ENCODE measurements around the gene MAP3K20. TPM values are rescaled to one million over a fixed set of nuclear protein-coding genes. Genes with fewer than 3 reads are reported as not detected.

MAP3K20 gene
- total and polyA plus RNA-seq, 2 donors (not counting 1 experiment from before 2014, with no cell fraction given): 105 to 138 TPM

DNA sequence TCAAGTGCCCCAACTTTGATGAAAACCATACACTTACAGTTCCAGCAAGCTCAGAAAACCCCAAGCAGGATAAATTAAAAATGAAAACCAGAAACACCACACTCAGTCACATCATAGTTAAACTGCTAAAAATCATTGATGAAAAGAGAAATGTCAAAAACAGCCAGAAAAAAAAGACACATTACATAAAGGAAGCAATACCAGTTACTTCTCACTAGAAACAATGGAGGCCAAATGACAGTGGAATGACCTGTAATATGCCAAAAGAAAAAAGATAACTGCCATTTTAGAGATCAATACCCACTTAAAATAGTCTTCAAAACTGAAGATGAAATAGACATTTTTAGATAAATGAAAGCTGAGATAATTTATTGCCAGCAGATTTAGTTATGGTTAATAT lies 66.0 kb downstream of the MAP3K20 start:
- H3K27ac ChIP-seq (ENCODE audit: insufficient read depth, low read length): no peak overlapping the region
- H3K4me2 ChIP-seq (ENCODE audit: extremely low read depth, insufficient read depth, low read length): no peak overlapping the region
- no peak overlapping the region for H3K9ac ChIP-seq (ENCODE audit: insufficient read depth, low read length)
- no peak overlapping the region for H2AFZ ChIP-seq (ENCODE audit: low read length)
- H3K4me1 ChIP-seq (ENCODE audit: control insufficient read depth, extremely low read depth, insufficient read depth, low read length): peaks cover 4% of the 10 kb centered on the region
- peaks cover 2% of the 10 kb centered on the region for H3K79me2 ChIP-seq (ENCODE audit: control insufficient read depth, insufficient read depth, low read length)
- H4K20me1 ChIP-seq (ENCODE audit: control insufficient read depth, extremely low read depth, insufficient read depth, low read length): no peaks in the 10 kb centered on the region
- H3K27me3 ChIP-seq (ENCODE audit: control insufficient read depth, insufficient read depth, low read length): no peaks in the 10 kb centered on the region
- no peaks in the 10 kb centered on the region for H3K9me3 ChIP-seq (ENCODE audit: control insufficient read depth, insufficient read depth, low read depth, low read length)
- no peak overlapping the region for H3K4me3 ChIP-seq (replicated peaks in 1 of 4; ENCODE audit: control extremely low read depth in 1 of 4, insufficient read depth in 1 of 4, low read depth in 3 of 4, low read length in 4 of 4)
- TF ChIP-seq EZH2 (IDR thresholded peaks at IDR 0.05; ENCODE audit: low read length, missing control alignments): no peak
- TF ChIP-seq, protein P1, sequence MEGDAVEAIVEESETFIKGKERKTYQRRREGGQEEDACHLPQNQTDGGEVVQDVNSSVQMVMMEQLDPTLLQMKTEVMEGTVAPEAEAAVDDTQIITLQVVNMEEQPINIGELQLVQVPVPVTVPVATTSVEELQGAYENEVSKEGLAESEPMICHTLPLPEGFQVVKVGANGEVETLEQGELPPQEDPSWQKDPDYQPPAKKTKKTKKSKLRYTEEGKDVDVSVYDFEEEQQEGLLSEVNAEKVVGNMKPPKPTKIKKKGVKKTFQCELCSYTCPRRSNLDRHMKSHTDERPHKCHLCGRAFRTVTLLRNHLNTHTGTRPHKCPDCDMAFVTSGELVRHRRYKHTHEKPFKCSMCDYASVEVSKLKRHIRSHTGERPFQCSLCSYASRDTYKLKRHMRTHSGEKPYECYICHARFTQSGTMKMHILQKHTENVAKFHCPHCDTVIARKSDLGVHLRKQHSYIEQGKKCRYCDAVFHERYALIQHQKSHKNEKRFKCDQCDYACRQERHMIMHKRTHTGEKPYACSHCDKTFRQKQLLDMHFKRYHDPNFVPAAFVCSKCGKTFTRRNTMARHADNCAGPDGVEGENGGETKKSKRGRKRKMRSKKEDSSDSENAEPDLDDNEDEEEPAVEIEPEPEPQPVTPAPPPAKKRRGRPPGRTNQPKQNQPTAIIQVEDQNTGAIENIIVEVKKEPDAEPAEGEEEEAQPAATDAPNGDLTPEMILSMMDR (conservative IDR thresholded peaks at IDR 0.05 in 1 of 2, IDR thresholded peaks at IDR 0.05 in 1 of 2; ENCODE audit: low read depth in 1 of 2, low read length in 2 of 2): no peak
- no peaks in the 10 kb centered on the region for H3K36me3 ChIP-seq (ENCODE audit: control insufficient read depth, insufficient read depth, low read length)
- no peak for DNase-seq (ENCODE audit: low read depth in 2 of 2)

DNA sequence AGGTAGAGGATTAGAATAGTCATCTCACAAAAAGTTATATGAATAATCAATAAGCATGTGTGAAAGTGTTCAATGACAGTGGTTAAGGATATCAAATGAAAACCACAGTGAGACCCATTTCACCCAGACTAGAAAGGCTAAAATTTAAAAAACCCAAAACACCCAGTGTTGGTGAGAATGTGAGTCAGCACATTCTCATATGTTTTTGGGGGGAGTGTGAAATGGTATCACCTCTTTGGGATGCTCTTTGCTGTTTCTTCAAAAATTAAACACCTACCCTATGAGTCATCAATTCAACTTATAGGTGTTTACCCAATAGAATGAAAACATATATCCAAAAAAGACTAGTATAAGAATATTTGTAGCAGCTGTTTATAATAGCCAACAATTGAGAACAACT lies 69.8 kb downstream of the MAP3K20 start:
- H3K9ac ChIP-seq (ENCODE audit: insufficient read depth, low read length): no peak overlapping the region
- no peak for TF ChIP-seq EZH2 (IDR thresholded peaks at IDR 0.05; ENCODE audit: low read length, missing control alignments)
- DNase-seq (ENCODE audit: low read depth in 2 of 2): no peak
- H2AFZ ChIP-seq (ENCODE audit: low read length): no peak overlapping the region
- H3K4me3 ChIP-seq (replicated peaks in 1 of 4; ENCODE audit: control extremely low read depth in 1 of 4, insufficient read depth in 1 of 4, low read depth in 3 of 4, low read length in 4 of 4): no peak overlapping the region
- H3K27ac ChIP-seq (ENCODE audit: insufficient read depth, low read length): no peak overlapping the region
- no peaks in the 10 kb centered on the region for H3K9me3 ChIP-seq (ENCODE audit: control insufficient read depth, insufficient read depth, low read depth, low read length)
- H4K20me1 ChIP-seq (ENCODE audit: control insufficient read depth, extremely low read depth, insufficient read depth, low read length): no peaks in the 10 kb centered on the region
- H3K36me3 ChIP-seq (ENCODE audit: control insufficient read depth, insufficient read depth, low read length): no peaks in the 10 kb centered on the region
- H3K79me2 ChIP-seq (ENCODE audit: control insufficient read depth, insufficient read depth, low read length): peaks cover 1% of the 10 kb centered on the region
- no peak overlapping the region for H3K4me2 ChIP-seq (ENCODE audit: extremely low read depth, insufficient read depth, low read length)
- peaks cover 11% of the 10 kb centered on the region for H3K4me1 ChIP-seq (ENCODE audit: control insufficient read depth, extremely low read depth, insufficient read depth, low read length)
- no peaks in the 10 kb centered on the region for H3K27me3 ChIP-seq (ENCODE audit: control insufficient read depth, insufficient read depth, low read length)

DNA sequence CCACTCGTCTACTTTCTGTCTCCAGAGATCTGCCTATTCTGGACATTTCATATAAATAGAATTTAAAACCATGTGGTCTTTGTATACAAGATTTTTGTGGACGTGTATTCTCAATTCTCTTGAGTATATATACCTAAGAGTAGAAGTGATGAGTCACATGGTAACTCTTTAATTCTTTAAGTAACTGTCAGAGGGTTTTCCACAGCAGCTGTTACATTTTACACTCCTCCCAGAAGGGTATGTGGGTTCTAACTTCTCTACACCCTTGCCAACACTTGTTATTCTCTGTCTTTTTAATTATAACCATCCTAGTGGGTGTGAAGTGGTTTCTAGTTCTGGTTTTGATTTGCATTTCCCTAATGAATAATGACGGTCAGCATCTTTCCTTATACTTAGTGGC lies 70.9 kb downstream of the MAP3K20 start:
- DNase-seq (ENCODE audit: low read depth in 2 of 2): peak in 1 of 2 donors; percentile 44
- no peak overlapping the region for H2AFZ ChIP-seq (ENCODE audit: low read length)

More for the DNA sequence above, 70.9 kb downstream of the MAP3K20 start:
- no peak overlapping the region for H3K4me3 ChIP-seq (replicated peaks in 1 of 4; ENCODE audit: control extremely low read depth in 1 of 4, insufficient read depth in 1 of 4, low read depth in 3 of 4, low read length in 4 of 4)
- peaks cover 4% of the 10 kb centered on the region for H3K79me2 ChIP-seq (ENCODE audit: control insufficient read depth, insufficient read depth, low read length)
- peaks cover 17% of the 10 kb centered on the region for H3K4me1 ChIP-seq (ENCODE audit: control insufficient read depth, extremely low read depth, insufficient read depth, low read length)
- H3K27me3 ChIP-seq (ENCODE audit: control insufficient read depth, insufficient read depth, low read length): no peaks in the 10 kb centered on the region
- TF ChIP-seq EZH2 (IDR thresholded peaks at IDR 0.05; ENCODE audit: low read length, missing control alignments): no peak
- TF ChIP-seq, protein P1 (conservative IDR thresholded peaks at IDR 0.05 in 1 of 2, IDR thresholded peaks at IDR 0.05 in 1 of 2; ENCODE audit: low read depth in 1 of 2, low read length in 2 of 2): no peak
- no peaks in the 10 kb centered on the region for H3K36me3 ChIP-seq (ENCODE audit: control insufficient read depth, insufficient read depth, low read length)
- H3K9ac ChIP-seq (ENCODE audit: insufficient read depth, low read length): no peak overlapping the region
- H3K27ac ChIP-seq (ENCODE audit: insufficient read depth, low read length): no peak overlapping the region
- H3K4me2 ChIP-seq (ENCODE audit: extremely low read depth, insufficient read depth, low read length): no peak overlapping the region
- no peaks in the 10 kb centered on the region for H3K9me3 ChIP-seq (ENCODE audit: control insufficient read depth, insufficient read depth, low read depth, low read length)
- no peaks in the 10 kb centered on the region for H4K20me1 ChIP-seq (ENCODE audit: control insufficient read depth, extremely low read depth, insufficient read depth, low read length)
